Esophagus squamous epithelium (tissue), 4 donors: Measurements from ENCODE around the gene DRC3.
A peak's percentile ranks its signal among the peaks of the same experiment; 100 is the strongest.

ENCODE experiments used
- POLR2A ChIP-seq, 4 donors: fragments of 450-650 bp; IDR thresholded peaks; one replicate each; pipeline ENCODE4 v1.6.1; 2017; ENCODE audit warnings: antibody characterized with exemption in 4 of 4, mild to moderate bottlenecking in 4 of 4, moderate library complexity in 3 of 4
- TF ChIP-seq, protein P1 (sequence below), 6 experiments: fragments of 450-650 bp in 4 of 6; fragments of 200-600 bp in 2 of 6; sonication (generic) in 2 of 6; IDR thresholded peaks; one replicate each; pipeline ENCODE4 v1.5.1; 2016 to 2019; ENCODE audit warnings: antibody characterized with exemption in 6 of 6, mild to moderate bottlenecking in 4 of 6, moderate library complexity in 4 of 6

DNA sequence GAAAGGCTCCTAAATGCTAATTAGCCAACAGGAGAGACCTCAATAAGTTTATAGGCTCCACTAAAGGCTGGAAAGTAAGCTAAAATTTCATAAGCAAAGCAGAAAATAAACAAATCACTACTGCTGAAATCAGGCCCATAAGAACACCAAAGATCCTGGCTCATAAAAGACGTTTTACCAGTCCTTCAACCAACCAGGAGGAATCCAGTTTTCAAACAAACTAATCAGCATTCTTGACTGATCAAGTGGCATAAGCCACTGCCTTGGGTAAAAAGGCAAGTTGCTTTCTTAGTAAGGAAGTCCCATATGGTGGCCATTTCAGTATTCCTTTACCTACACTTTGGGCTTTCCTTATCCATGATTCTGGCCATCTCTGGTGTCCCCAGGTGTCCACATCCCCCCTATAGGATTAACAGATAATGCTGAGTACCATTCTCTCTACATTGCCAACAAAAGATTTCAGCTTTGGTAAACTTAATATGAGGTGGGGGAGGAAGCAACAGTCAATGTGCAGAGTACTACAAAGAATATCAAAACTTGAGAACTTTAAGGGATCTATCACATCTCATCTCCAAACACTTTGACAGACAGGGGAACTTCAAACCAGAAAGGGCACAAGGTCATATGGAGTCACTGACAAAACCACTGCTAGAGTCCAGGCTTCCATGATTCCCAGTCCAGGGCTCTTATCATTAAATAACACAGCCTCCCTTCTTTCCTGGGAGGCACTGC, 1.8 kb upstream of the DRC3 start:
- TF ChIP-seq, protein P1, sequence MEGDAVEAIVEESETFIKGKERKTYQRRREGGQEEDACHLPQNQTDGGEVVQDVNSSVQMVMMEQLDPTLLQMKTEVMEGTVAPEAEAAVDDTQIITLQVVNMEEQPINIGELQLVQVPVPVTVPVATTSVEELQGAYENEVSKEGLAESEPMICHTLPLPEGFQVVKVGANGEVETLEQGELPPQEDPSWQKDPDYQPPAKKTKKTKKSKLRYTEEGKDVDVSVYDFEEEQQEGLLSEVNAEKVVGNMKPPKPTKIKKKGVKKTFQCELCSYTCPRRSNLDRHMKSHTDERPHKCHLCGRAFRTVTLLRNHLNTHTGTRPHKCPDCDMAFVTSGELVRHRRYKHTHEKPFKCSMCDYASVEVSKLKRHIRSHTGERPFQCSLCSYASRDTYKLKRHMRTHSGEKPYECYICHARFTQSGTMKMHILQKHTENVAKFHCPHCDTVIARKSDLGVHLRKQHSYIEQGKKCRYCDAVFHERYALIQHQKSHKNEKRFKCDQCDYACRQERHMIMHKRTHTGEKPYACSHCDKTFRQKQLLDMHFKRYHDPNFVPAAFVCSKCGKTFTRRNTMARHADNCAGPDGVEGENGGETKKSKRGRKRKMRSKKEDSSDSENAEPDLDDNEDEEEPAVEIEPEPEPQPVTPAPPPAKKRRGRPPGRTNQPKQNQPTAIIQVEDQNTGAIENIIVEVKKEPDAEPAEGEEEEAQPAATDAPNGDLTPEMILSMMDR (IDR thresholded peaks at IDR 0.05): no peak
- peak in 1 of 4 donors; percentile 31 for TF ChIP-seq POLR2A (IDR thresholded peaks at IDR 0.05)
